LoVo (cell line): ENCODE results near the gene SNRPD3.
"Not testable (repeated sequence)": the region's sequence is repeated elsewhere in the genome, so short reads cannot be mapped to it uniquely, and the experiment has no call there.

ENCODE experiments used
- DNase-seq: peaks from one replicate; pipeline ENCODE4 v3.0.0-alpha.2; 2016; ENCODE audit warnings: low spot score

The SNRPD3 gene

DNA sequence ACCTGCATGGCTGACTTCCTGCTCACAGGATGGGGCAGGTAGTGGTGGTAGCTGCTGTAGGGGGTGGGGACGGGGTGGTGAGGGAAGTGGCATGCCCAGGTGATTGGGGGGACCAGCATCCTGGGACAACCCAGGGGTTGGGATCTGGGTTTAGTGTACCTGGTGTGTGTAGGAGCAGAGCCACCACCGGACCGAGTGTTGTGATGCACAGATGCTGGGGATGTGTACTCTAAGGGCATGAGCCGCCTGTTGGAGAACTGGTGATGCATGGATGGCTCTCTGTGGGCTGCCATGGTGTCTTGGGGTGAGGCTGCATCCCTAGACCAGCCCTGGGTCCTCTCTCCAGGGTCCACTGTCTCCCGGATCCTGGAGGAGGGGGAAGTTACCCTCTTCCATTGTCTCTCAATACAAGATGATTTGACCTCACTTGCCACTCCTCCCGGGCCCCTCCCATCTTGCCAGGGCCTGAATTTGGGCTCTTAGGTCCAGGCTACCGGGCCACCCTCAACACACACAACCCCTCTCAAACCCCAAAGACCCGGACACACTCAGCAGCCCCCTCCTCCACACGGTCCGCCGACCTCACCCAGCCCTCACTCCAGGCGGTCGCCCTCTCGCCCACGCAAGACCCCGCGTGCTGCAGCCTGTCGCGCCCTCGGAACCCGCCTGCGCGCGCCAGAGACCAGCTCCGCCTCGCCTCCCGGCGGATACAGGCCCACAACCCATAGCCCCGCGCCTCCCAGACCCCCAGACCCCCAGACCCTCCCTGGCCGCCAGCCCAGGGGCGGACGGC is 36.5 kb downstream of the SNRPD3 start:
- DNase-seq, result no peak

DNA sequence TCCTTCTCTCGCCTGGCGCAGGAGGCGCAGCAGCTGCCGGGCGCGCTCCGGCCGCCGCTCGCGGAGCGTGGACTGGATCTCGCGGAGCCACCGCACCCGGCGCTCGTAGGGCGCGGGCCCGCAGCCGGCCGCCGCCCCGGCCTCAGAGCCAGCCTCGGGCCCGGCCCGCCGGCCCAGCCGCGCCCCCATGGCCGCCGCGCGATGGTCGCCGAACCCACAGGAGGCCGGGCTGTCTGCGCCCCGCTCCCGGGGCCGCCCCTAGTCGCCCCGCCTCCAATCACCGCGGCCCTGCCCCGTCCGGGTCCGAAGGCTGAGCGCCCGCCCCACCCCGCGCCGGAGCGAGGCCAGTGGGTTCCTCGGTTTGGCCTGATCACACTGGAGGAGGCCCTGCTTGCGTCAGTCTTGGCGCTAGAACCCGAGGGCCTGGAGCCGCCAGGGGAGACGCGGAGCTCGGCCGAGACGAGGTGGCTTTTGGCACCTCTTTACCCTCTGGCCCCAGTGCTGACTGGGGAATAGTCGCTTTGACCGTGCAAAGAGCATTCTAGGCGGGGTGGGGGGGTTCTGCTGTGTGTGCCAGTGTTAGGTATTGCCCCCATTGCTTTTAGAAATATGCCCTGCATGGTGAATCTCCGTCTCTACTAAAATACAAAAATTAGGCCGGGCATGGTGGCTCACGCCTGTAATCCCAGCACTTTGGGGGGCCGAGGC is 37.2 kb downstream of the SNRPD3 start, which contains the start of gene LRRC75B:
LRRC75B (minus strand) TSS at position 223 of the 708 bp plus-strand sequence; CDS start at position 189, 34 bp downstream.
- DNase-seq, result peak; percentile 86

- not testable (repeated sequence) for DNase-seq
Measured at GRCh38 chr22:24593559-24593835, 37.7 kb downstream of the SNRPD3 start.

GRCh38 chr22:24593836-24594568 is 38.2 kb downstream of the SNRPD3 start:
- DNase-seq, result no peak

DNA sequence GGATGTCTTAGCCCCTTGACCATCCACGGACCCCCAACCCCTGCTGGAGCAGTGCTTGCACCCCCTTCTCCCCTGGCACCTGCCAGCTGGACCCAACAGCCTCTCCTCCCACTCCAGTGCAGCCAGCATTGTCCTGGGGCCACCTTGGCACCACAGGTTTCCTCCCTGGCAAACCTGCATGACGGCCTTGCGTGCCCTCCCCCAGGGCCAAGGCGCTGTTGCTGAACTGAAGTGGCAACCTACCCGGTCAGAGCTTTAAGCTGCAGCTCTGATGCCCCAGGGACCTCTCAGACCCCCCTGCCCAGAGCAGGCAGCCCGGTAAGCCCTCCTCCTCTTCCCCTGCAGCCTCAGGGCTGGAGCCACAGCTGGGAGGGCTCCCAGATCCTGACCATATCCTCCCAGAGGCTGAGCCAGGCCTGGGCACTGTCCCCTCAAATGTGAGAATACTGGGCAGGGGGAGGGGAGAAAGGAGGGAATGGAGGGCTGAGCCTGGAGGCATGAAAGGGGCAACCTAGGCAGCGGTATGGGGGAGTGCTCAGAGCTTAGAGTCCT is 38.8 kb downstream of the SNRPD3 start:
- no peak for DNase-seq

GRCh38 chr22:24595228-24595627 is 39.4 kb downstream of the SNRPD3 start:
- no peak for DNase-seq

GRCh38 chr22:24595863-24596262 is 40.1 kb downstream of the SNRPD3 start:
- no peak for DNase-seq

DNA sequence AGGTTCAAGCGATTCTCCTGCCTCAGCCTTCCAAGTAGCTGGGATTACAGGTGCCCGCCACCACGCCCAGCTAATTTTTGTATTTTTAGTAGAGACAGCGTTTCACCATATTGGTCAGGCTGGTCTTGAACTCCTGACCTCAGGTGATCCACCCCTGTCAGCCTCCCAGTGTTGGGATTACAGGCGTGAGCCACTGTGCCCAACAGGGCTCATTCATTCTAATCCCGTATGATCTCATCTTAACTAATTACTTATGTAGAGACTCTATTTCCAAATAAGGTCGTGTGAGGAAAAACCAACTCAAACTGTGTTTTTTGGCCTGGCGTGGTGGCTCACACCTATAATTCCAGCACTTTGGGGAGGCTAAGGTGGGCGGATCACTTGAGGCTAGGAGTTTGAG is 41.3 kb downstream of the SNRPD3 start:
- not testable (repeated sequence) for DNase-seq

DNA sequence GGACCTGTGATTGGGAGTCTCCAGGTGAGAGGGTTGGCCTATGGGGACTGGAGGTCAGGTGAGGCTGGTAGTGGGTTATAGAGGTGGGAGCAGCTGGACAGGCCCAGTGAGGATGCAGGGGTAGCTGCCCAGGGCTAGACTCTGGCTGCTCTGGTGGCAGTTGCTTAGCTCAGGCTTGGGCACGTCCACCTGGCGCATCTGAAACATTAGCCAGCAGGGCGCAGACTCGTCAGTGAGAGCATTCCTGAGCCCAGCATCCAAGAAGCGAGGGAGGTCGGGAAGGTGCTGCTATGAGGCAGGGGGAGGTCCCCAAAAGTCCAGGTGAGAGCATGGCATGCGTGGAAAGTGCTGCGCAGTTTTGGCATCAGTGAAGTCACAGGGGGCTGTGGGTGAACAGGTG is 43.7 kb downstream of the SNRPD3 start:
- no peak for DNase-seq

DNA sequence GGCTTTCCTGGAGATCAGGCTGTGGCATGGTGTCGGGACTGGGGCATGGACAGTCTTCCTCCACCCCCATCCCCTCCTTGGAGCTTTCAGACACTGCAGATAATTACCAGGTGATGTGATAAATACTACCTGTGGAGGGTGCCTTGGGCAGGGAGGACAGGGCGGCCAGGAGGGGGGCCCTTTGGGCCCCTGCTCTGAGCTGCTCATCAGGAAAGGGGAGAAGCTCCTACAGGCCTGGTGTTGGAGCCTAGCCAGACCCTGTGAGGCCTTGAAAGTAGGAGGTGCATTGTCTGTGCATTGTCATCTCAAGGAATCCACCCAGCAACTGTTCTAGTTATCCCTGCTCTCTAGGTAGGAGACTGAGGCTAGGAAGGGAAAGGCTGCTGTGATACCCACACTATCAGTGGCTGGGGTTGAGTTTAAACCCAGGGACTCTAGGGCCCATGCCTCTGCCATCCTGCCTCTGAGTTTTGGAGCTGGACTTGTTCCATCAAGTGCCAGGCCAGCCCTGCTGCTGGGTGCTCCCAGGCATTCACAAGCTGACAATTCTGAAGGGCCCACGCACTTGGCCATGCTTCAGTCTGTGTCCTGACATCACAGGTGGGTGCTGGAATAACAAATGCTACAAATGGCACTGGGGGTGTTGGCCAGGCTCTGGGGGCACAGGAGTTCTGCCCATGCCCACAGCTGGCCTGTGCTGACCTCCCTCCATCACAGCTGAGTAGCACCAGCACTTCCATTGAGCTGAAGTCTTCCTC is 44.3 kb downstream of the SNRPD3 start:
- DNase-seq, result not testable (repeated sequence)

DNA sequence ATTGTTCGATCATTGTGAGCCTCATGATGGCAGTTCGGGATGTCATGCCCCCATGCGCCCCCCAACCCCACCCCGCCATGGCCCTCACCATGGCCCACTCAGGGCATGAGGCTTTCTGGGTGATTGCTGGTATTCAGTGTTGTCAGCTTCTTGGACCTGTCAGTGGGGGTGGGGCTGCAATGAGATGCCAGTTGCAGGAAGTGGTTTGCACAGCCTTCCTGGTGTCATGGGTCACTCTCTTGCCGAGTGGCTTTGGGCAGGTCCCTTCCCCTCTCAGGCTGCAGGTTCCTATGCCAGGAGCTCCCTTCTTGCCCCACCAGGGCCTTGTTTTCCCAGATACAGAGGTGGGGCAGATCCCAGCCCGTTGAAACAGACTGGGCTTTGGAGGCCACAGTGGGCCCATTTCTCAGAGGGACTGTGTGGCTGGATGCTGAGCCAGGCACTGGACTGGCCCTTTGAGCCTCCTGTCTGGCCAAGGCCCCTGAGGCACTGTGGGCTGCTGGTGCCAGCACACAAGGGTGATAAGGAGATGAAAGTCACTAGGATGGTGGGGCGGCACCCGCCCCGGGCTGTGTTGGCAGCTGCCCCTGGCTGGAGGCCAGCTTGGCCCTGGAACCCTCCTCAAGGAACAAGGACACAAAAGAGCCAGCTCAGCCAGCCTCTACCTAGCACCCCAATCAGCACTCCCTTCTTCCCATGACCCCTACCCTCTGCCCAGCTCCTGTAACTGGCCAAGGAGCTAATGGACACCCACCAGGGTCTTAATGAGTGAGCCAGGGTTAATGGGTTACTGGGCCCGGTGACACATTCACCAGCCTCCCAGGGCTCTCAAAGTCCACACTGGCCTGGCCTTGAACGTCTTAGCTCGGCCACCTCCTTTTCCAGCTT is 45.7 kb downstream of the SNRPD3 start:
- DNase-seq, result peak; percentile 66

DNA sequence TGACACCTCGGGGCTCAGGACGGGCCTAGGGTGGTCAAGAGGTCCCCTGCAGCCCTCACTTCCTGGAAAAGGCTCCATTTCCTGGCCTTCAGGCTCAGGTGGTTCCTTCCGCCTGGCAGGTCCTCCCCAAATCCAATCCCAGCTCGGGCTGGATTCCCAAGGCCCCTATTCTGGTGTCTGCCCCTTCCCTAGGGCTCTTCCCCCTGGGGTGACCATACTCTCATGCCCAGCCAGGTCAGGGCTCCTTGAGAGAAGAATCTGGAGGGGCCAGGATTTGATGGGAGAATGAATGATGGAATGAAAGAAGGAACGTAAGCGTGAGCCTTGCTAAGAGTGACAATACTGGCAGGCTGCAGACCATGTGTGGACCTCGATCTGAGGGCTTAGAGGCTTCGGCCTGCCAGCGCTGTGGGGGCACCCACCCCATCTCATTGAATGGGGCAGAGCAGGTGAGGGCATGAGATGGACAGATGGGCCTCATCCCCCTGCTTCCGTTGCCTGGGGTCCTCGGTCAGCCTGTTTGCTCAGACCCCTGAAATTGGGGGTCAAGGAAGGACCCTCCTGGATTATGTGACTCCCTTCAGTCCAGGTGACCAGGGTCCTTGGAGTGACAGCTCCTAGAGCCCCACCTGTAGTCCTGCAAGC is 46.4 kb downstream of the SNRPD3 start:
- DNase-seq, result not testable (repeated sequence)

DNA sequence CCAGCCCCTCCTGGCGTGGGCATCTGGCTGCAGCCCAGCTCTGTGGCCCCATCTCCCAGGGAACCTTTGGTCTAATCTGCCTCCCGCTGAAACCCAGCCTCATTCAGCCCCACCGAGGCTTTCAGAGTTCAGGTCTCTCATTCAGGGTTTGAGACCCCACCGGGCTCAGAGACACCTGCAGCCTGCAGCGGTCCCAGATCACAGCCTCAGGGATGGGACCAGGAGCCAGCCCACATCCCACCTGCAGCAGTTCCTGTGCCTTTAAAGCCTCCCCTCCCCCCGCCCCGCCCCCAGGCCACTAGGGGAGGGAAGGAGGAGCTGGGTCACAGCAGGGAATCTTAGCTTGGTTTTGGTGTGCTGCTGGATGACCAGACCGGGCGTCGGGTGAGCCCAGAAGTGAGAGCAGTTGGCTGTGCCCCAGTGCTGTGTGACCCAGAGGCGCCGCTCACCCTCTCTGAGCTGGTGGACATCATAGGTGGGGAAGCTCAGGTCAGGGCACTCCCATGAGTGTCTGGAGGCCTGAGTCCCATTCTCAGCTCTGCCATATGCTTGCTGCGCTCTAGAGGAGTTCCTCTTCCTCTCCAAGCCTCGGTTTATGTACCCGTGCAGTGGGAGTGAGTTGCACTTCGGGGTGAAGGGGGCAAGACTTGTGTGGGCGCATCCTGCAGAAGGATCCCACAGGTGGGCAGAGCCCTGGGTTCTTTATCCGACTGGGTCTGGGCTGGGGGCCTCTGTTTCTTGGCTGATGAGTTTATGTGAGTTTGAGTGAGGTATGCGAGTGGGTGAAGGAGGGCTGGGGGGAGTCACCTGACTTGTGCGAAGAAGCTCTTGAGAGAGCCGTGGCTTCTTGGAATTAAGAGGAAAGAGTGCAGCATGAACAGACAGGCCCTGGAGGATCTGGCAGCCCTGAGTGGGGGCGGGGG is 47.3 kb downstream of the SNRPD3 start, which contains the start of gene GGT1:
GGT1 (plus strand) TSS at position 347 of the 923 bp plus-strand sequence. CDS start 7,889 bp downstream, outside the sequence.
- DNase-seq, result not testable (repeated sequence)

DNA sequence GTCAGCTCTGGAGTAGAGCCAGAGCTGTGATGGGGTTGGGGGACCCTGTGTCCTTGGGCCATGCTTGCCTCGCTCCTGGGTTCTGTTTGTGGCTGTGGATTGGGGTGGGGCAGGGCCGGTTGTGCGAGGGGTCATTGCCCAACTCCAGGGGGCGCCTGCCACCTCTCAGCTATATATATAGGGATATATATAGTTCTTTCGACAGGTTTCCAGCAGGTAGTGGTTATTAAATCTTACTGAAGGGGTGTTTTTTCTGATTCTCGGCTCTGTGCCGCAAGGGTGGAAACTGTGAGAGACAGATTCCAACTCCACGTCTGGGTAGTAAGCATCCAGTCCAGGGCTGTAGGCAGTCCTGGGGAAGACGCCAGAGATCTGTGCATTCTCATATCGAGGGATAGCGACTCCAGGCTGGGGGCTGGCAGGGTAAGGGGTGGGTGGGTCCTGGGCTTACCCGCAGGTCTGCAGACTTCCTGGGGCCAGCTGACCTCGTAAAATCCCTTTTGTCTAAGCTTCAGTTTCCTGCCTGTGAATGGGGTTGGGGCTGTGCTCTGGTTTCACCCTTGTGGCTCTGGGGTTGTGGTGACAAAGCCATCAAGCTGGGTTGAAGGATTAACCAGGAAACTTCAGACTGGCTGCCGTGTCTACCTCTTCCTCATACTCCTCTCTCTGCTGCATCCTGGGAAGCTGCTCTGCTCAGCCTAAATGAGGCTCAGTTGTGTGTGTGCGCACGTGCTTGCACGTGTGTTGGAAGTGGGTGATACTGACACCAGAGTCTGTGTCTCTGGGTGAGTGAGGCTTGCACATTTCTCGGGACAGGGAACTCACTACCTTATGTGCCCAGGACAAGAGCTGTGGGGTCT is 48.2 kb downstream of the SNRPD3 start:
- not testable (repeated sequence) for DNase-seq

DNA sequence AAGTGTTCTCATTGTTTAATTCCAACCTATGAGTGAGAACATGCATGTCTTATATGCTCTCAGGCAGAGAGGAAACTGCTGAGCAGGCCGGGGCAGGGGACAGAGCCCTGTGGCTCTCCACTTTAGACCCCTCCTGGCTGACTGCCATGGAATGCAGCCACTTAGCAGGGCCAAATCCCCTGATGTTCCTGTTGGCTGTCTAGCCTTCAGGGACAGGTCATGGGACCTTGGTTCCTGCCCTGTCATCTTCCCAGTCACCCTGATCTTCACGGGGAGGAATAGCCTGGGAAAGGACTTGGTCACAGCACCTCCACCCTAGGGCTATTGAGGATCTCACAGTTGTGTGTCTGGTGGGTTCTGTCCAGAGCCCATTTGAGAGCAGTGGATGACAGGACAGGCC is 50.5 kb downstream of the SNRPD3 start:
- not testable (repeated sequence) for DNase-seq

DNA sequence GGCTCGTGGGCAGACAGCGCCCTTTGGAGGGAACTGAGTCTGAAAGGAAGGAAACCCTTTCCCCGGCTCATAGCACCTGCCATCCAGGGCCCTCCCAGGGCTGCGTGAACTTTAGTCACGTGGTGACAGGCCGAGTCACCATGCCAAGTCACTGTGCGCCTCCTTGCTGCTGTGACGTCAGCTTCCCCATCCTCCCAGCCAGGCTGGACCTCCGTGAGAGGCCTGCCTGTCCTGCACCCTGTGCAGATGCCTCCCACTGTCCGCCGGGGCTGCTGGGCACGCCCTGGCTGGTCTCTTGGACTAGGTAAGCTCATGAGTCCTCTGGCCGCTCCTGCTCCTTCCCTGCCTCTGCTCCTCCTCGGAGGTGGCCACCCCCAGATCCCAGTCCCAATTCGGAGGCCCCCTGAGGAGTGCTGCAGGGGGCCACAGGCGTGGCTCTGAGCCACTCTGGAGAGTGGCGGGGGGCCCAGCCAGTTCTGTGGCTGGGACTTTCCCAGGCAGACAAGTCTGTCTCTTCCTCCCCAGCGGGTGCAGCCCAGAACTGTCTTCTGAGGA is 51.7 kb downstream of the SNRPD3 start:
- not testable (repeated sequence) for DNase-seq

DNA sequence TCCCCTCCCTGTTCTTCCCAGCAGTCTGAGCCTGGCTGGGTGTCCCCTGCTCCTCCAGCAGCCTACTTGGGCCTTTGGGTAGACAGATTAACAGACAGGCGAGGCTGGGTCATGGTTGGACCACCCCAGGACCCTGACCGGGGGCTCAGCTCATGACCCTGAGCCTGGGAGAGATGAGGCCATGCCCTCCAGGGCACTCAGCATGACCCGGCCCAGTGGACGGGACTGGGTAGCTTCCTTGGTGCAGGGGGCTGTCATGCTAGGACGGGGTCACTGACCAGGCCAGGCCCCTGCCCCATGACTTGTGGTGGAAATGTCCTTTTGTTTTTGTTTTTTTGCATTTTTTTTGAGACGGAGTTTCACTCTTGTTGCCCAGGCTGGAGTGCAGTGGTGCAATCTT is 52.5 kb downstream of the SNRPD3 start:
- not testable (repeated sequence) for DNase-seq

GRCh38 chr22:24609888-24610287 is 54.1 kb downstream of the SNRPD3 start:
- not testable (repeated sequence) for DNase-seq
